Measurements from ENCODE around the gene MYL10.

GRCh38 chr7:101588131-101588935 is 40.8 kb downstream of the MYL10 start:
- TF ChIP-seq CTCF (conservative IDR thresholded peaks at IDR 0.05): no peak
- no peak for TF ChIP-seq EZH2 (IDR thresholded peaks at IDR 0.05; ENCODE audit: low read depth)
